ENCODE measurements around the gene ZNF385B.

GRCh38 chr2:179657068-179657595 lies 204.3 kb downstream of the ZNF385B start:
- TF ChIP-seq GATA2 (IDR thresholded peaks at IDR 0.05; ENCODE audit: low read depth, low read length) (no peak), GATA3 (IDR thresholded peaks at IDR 0.05; ENCODE audit: low read depth, low read length) (no peak)
